AG20443 (cell line): ENCODE results near the gene GTF2H1.
A peak's percentile ranks its signal among the peaks of the same experiment; 100 is the strongest.
"Not testable (repeated sequence)": the region's sequence is repeated elsewhere in the genome, so short reads cannot be mapped to it uniquely, and the experiment has no call there.

ENCODE experiments used
- DNase-seq: peaks from one replicate; pipeline ENCODE4 v3.0.0; 2012; ENCODE audit warnings: low spot score, mixed read lengths

The GTF2H1 gene

DNA sequence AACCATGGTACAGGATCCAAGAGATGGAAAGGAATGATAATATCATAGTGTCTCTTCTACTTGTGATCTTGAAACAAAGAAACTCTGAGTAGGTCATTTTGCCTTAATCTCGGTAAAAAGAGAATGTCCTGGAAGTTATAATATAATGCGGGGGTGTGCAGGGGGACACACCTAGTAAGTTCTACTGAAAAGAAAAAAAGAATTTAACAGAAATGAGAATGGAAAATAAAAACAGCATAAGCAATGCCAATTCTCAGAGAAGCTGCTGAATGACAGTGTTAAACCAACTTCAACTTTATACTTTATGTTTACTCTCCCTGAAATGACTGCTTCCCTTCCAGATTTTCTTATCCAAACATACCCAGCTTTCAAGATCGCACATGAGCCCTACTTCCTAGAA, 2.5 kb upstream of the GTF2H1 start:
- no peak for DNase-seq

DNA sequence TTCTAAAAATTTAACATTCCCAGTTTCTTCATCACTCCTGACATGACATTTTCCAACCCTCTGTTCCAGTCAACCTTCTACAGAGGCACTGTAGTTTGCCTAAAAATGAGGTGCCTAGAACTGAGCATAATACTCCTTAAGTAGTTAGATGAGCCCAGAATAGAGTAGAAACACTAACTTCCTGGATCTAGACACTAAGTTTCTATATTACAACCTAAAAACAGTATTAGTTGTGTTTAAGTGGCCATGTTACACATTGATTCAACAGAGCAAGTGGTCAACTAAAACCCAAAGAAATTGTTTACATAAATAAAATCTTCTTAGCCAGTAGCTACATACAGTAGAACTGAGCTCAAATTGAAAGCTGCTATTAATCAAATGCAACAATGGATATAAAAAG, 1.8 kb upstream of the GTF2H1 start:
- DNase-seq: no peak

DNA sequence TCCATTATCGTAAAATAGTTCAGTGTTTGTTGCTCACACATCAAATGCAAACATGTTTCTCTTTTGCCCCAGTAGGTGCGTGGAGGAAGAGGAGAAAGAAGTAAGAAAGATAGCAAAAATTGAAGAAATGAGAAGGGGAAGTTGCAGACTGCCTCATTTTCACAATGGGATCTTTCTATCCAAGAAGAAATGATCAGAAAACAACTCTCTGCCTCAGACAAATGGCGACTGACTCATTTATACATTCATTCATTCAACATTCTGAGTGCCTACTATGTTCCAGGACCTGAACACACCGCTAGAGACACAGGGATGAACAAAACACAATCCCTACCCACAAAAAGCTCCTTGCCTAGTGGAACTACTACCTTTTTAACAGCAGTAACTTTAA, 794 bp upstream of the GTF2H1 start:
- peak; percentile 8 for DNase-seq

- no peak for DNase-seq
Observed at GRCh38 chr11:18322818-18323570, 627 bp downstream of the GTF2H1 start.

DNA sequence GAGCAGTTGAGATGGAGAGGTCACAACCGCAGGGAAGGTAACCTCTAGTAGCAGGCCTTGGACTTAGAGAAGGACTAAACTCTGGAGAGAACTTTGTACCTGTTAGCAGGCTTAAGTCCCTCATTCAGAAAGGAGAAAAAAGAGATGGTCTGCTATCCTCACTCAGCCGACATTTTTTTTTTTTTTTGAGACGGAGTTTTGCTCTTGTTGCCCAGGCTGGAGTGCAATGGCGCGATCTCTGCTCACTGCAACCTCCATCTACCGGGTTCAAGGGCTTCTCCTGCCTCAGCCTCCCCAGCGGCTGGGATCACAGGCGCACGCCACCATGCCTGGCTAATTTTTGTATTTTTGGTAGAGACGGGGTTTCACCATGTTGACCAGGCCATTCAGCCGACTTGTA, 1.5 kb downstream of the GTF2H1 start:
- DNase-seq: not testable (repeated sequence)

GRCh38 chr11:18324381-18324780, 2.0 kb downstream of the GTF2H1 start:
- no peak for DNase-seq

GRCh38 chr11:18329196-18329870, 7.0 kb downstream of the GTF2H1 start:
- no peak for DNase-seq

GRCh38 chr11:18330921-18331320, 8.6 kb downstream of the GTF2H1 start:
- no peak for DNase-seq

- DNase-seq: no peak
Observed at GRCh38 chr11:18332302-18332701, 9.9 kb downstream of the GTF2H1 start.

DNA sequence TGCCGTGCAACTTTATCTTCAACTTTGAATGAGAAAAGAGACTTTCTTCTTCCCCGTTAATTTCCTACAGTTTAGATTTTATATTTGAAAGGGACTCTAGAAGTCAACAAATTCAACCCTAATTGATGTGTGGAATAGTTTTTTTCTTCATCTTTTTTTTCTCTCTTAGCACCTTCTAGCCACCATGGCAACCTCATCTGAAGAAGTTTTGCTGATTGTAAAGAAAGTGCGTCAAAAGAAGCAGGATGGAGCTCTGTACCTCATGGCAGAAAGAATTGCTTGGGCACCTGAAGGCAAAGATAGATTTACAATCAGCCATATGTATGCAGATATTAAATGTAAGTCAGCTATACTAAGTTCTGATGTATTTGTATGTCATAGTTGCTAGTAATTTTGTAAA, 10.5 kb downstream of the GTF2H1 start:
- DNase-seq: no peak

GRCh38 chr11:18347471-18348125, 25.2 kb downstream of the GTF2H1 start:
- DNase-seq: peak; percentile 30

GRCh38 chr11:18352581-18352980, 30.2 kb downstream of the GTF2H1 start:
- peak; percentile 50 for DNase-seq

- no peak for DNase-seq
Observed at GRCh38 chr11:18358646-18359045, 36.3 kb downstream of the GTF2H1 start.

- DNase-seq: no peak
Observed at GRCh38 chr11:18361154-18361553, 38.8 kb downstream of the GTF2H1 start.

DNA sequence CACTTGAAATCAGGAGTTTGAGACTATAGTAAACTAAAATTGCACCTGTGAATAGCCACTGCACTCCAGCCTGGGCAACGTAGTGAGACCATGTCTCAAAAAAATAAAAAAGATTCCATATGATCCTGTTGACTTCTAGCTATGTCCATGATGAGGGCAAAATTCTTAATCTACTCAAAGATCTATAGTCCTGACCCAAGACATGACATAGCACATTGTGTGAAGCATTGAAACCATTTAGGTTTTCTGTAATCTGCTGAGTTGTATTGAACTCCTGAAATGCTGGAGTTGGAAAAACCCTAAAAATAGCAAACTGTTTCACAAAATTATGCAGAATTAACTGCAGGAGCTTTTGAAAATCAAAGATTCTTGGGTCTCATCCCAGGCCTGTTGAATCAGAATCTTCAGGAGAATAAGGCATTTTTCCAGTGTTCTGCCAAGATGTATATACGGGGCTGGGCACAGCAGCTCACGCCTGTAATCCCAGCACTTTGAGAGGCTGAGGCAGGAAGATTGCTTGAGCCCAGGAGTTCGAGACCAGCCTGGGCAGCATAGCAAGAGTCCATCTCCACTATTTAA, 42.2 kb downstream of the GTF2H1 start:
- DNase-seq: no peak

DNA sequence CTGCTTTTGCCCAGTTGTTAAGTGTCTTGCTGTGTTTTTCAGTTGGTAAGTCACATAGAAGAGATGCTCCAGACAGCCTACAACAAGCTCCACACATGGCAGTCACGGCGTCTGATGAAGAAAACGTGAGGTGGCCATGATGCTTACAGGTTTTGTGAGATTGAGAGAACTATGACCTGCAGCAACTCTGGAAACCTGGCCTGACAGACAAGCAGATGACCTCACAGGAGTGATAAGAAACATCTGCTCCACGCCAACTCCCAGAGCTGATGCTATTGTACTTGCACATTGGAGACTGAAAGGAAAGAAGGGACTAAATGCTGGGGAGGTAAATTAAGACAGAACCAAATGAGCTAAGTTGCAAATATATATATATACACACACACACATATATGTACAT, 43.4 kb downstream of the GTF2H1 start:
- DNase-seq: no peak

DNA sequence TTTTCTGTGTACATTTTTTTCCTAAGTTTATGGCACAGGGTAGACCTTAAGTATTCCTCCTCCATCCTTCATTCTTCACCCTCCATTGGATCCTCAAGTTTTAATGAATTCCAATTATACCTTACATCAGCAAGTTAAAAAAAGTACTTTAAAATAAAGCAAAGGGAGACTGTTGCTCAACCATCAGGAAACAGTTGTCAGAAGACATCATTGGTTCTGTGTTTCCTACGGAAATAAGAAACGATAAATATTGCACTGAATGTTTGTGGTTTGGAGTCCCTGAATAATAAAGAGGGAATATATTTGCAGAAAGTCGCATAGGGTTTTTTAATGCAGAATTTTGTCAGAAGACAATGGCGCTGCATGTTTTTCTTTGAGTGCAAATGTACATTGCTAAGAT, 43.9 kb downstream of the GTF2H1 start:
- DNase-seq: no peak

GRCh38 chr11:18367431-18367830, 45.1 kb downstream of the GTF2H1 start:
- no peak for DNase-seq

DNA sequence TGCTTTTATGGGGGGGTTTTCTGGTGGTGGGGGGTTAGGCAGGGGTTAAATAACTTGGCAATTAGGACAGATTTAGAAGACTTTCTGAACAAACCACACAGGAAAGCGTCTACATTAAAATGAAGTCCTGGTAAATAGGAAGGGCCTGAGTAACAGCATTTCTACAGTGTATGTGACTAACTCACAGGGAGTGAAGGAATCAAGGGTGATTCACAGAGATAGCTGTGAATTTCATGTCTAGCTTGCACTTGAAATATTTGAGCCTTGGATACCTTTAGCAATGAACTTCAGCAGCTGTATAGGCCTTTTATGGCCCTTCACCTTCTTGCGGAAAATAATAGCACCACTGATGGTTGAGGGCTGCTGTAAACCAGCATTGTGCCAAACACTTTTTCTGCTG, 45.9 kb downstream of the GTF2H1 start:
- DNase-seq: peak; percentile 59

GRCh38 chr11:18369398-18369797, 47.0 kb downstream of the GTF2H1 start:
- DNase-seq: no peak

DNA sequence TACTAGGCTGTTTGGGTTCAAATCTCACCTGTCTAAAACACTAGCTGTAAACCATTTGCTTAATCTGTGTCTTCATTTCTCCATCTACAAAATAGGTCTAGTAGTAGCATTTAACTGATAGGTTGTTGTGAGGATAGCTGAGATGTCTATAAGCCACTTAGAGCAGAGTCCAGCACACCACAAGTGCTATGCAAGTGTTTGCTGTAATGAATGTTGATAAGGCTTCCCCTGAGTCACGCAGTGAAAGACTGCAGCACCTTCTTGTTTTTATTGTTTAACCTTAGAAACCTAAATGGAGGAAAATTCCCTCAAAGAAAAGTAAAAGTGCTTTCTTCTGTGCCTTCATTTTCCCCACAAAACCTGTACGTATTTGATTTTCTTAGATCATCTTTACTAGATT, 48.9 kb downstream of the GTF2H1 start:
- DNase-seq: no peak

DNA sequence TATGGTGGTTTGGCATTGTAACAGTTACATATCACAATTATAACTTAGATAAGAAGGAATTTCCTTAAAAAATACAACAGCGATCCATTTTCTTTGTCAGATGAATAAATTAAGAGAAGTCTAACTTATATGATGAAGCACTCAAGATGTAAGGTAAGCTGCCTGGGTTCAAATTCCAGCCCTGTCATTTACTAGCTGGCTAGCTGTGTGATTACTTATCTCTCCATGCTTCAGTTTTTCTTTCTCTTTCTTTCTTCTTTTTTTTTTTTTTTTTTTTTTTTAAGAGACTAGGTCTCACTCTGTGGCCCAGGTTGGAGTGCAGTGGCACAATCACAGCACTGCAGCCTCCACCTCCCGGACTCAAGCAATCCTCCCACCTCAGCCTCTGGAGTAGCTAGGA, 49.8 kb downstream of the GTF2H1 start:
- no peak for DNase-seq

- no peak for DNase-seq
Observed at GRCh38 chr11:18374956-18375355, 52.6 kb downstream of the GTF2H1 start.
